Suppressor macrophage (primary cell): ENCODE measurements around the gene REC114.

Experiments used
- DNase-seq, 4 experiments: peaks; one replicate each; pipeline ENCODE4 v3.0.0-alpha.2; 2020 to 2022

Gene REC114

GRCh38 chr15:73457334-73457733 is 14.4 kb downstream of the REC114 start:
- DNase-seq, result no peak

- DNase-seq, result no peak
These were observed 17.7 kb downstream of the REC114 start for GRCh38 chr15:73460662-73461061.

GRCh38 chr15:73464602-73465001 is 21.6 kb downstream of the REC114 start:
- DNase-seq, result peak in 2 of 4 experiments; percentile 6

GRCh38 chr15:73467758-73468157 is 24.8 kb downstream of the REC114 start:
- DNase-seq, result no peak

GRCh38 chr15:73474785-73475184 is 31.8 kb downstream of the REC114 start:
- DNase-seq, result no peak

GRCh38 chr15:73476704-73477216 is 33.8 kb downstream of the REC114 start:
- DNase-seq, result no peak

- no peak for DNase-seq
These were observed 37.1 kb downstream of the REC114 start for GRCh38 chr15:73480050-73480449.

GRCh38 chr15:73482166-73482565 is 39.2 kb downstream of the REC114 start:
- DNase-seq, result peak; percentile 54 to 74 (median 69)

GRCh38 chr15:73483053-73483452 is 40.1 kb downstream of the REC114 start:
- DNase-seq, result no peak

- no peak for DNase-seq
These were observed 42.4 kb downstream of the REC114 start for GRCh38 chr15:73485372-73485771.

GRCh38 chr15:73485885-73486284 is 42.9 kb downstream of the REC114 start:
- DNase-seq, result peak in 2 of 4 experiments; percentile 35 to 43

- no peak for DNase-seq
These were observed 45.7 kb downstream of the REC114 start for GRCh38 chr15:73488698-73489097.

GRCh38 chr15:73493922-73494321 is 51.0 kb downstream of the REC114 start:
- DNase-seq, result no peak

GRCh38 chr15:73495181-73495580 is 52.2 kb downstream of the REC114 start:
- DNase-seq, result no peak

- DNase-seq, result peak in 2 of 4 experiments; percentile 8 to 33
These were observed 57.7 kb downstream of the REC114 start for GRCh38 chr15:73500696-73501095.

GRCh38 chr15:73504885-73505284 is 61.9 kb downstream of the REC114 start:
- no peak for DNase-seq

- DNase-seq, result no peak
These were observed 72.6 kb downstream of the REC114 start for GRCh38 chr15:73515527-73515926.

GRCh38 chr15:73517566-73517965 is 74.6 kb downstream of the REC114 start:
- peak in 2 of 4 experiments; percentile 11 to 22 for DNase-seq

GRCh38 chr15:73518180-73518862 is 75.4 kb downstream of the REC114 start:
- DNase-seq, result no peak

GRCh38 chr15:73518876-73519733 is 76.1 kb downstream of the REC114 start:
- peak in 2 of 4 experiments; percentile 35 to 55 for DNase-seq

- no peak for DNase-seq
These were observed 79.0 kb downstream of the REC114 start for GRCh38 chr15:73522011-73522410.

- no peak for DNase-seq
These were observed 82.0 kb downstream of the REC114 start for GRCh38 chr15:73524919-73525318.

- no peak for DNase-seq
These were observed 84.6 kb downstream of the REC114 start for GRCh38 chr15:73527598-73527997.

GRCh38 chr15:73530649-73531048 is 87.7 kb downstream of the REC114 start:
- no peak for DNase-seq
